ENCODE measurements around the gene CDCA5.

CDCA5 gene

DNA sequence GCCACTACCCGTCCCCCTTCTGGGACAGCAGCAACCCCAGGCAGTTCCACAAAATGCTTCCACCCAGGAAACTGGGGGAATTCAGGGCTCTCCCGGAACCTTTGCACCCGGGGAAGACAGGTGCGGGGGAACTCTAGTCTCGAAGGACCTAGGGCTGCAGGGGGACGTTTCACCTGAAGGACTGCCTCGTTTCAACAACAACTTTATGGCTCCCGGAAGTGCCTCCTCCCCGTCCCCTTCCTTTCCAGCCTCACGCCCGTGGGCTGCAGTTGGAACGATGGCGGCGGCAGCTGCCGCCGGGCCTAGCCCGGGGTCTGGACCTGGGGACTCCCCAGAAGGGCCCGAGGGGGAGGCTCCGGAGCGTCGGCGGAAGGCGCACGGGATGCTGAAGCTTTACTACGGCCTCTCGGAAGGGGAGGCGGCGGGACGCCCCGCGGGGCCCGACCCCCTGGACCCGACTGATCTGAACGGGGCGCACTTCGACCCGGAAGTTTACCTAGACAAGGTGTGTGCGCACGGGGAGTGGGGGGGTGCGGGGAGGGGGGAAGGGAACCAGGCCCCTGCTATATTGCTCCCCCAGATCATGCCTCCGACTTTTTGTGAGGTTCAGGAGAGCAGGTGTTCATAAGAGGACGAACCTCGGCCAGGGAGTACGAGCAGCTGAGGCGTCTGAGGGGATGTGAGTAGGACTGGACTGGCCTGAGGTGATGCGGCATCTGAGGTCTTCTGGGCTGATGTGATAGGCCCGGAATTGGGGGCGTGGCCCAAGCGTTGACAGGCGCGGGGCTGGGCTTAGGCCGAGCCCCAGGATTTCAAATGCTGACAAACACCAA lies 12.3 kb upstream of the CDCA5 start, which contains the start of gene VPS51:
Gene VPS51, plus strand, starts transcription at position 241 of the 833 bp plus-strand sequence. Its CDS starts 37 bp downstream, at position 278.
- no peak within 1 kb of the TSS for H4K91ac ChIP-seq (ENCODE audit: low read depth, low read length, poor library complexity)
- peak within 1 kb of the TSS; percentile 33 for H4K8ac ChIP-seq (ENCODE audit: low read depth, low read length)
- peak within 1 kb of the TSS; percentile 83 to 91 for H3K4me3 ChIP-seq (ENCODE audit: low read length in 2 of 2)
- H3K4me2 ChIP-seq (ENCODE audit: insufficient read depth, low read length, poor library complexity, severe bottlenecking), result peak within 1 kb of the TSS; percentile 64
- H3K27ac ChIP-seq (replicated peaks; ENCODE audit: low read length), result peak within 1 kb of the TSS; percentile 63
- peak within 1 kb of the TSS; percentile 59 for H2BK5ac ChIP-seq (ENCODE audit: low read length)
- H3K4ac ChIP-seq (ENCODE audit: low read length), result no peak within 1 kb of the TSS
- peak within 1 kb of the TSS; percentile 96 for H3K14ac ChIP-seq (ENCODE audit: low read length)
- H3K27me3 ChIP-seq (ENCODE audit: control insufficient read depth in 3 of 3, insufficient read depth in 3 of 3, low read depth in 1 of 3, low read length in 3 of 3), result no peaks in the 10 kb centered on the region
- H3K9ac ChIP-seq (ENCODE audit: low read depth, low read length, poor library complexity), result peak within 1 kb of the TSS; percentile 78
- no CpG with 5 or more reads among the region's 52 CpGs for WGBS, 2 donors (ENCODE audit: extremely low coverage in 2 of 2, insufficient read length in 2 of 2, insufficient replicate concordance in 1 of 2)
- peaks cover 2 to 9% of the 10 kb centered on the region in 2 donors for H3K36me3 ChIP-seq (replicated peaks in 1 of 2; ENCODE audit: control insufficient read depth in 2 of 2, insufficient read depth in 2 of 2, low read length in 2 of 2)
- peak within 1 kb of the TSS; percentile 10 for H2BK120ac ChIP-seq (ENCODE audit: low read depth, low read length)
- no peak within 1 kb of the TSS for H2BK15ac ChIP-seq (ENCODE audit: low read length)
- H2AK5ac ChIP-seq (ENCODE audit: low read depth, low read length), result peak within 1 kb of the TSS; percentile 86
- H3K18ac ChIP-seq (ENCODE audit: low read length), result peak within 1 kb of the TSS; percentile 91
- H3K23ac ChIP-seq (ENCODE audit: low read depth, low read length, poor library complexity), result no peak within 1 kb of the TSS
- no peak within 1 kb of the TSS for H2BK12ac ChIP-seq (ENCODE audit: low read length)
- H3K79me1 ChIP-seq (ENCODE audit: low read depth, low read length), result peaks cover 3% of the 10 kb centered on the region
- no peaks in the 10 kb centered on the region for H3K9me3 ChIP-seq (replicated peaks in 1 of 2; ENCODE audit: control insufficient read depth in 2 of 2, insufficient read depth in 1 of 2, low read depth in 1 of 2, low read length in 2 of 2)
- peaks cover 4 to 7% of the 10 kb centered on the region in 2 donors for H3K4me1 ChIP-seq (ENCODE audit: control insufficient read depth in 2 of 2, insufficient read depth in 1 of 2, low read depth in 1 of 2, low read length in 2 of 2)
- H2AFZ ChIP-seq (ENCODE audit: low read length), result peak within 1 kb of the TSS; percentile 97
- DNase-seq (ENCODE audit: low spot score), result peak; percentile 93

DNA sequence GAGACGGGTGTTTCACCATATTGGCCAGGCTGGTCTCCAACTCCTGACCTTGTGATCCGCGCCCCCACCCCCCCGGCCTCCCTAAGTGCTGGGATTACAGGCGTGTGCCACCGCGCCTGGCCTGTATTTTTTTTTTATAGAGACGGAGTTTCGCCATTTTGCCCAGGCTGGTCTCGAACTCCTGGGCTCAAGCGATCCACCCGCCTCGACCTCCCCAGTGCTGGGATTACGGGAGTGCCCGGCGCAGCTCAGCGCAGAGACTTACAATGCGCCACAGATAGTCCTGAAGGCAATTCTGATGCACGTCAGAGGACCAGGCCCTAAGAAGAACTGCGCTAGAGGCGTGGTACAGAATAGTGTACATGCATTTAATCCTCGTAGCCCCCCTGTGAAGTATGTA lies 11.6 kb upstream of the CDCA5 start:
- H3K36me3 ChIP-seq (replicated peaks in 1 of 2; ENCODE audit: control insufficient read depth in 2 of 2, insufficient read depth in 2 of 2, low read length in 2 of 2), result peaks cover 2 to 11% of the 10 kb centered on the region in 2 donors
- peak overlapping the region; percentile 15 for H2BK5ac ChIP-seq (ENCODE audit: low read length)
- H3K4ac ChIP-seq (ENCODE audit: low read length), result no peak overlapping the region
- no peaks in the 10 kb centered on the region for H3K9me3 ChIP-seq (replicated peaks in 1 of 2; ENCODE audit: control insufficient read depth in 2 of 2, insufficient read depth in 1 of 2, low read depth in 1 of 2, low read length in 2 of 2)
- H3K4me2 ChIP-seq (ENCODE audit: insufficient read depth, low read length, poor library complexity, severe bottlenecking), result no peak overlapping the region
- peaks cover 4 to 7% of the 10 kb centered on the region in 2 donors for H3K4me1 ChIP-seq (ENCODE audit: control insufficient read depth in 2 of 2, insufficient read depth in 1 of 2, low read depth in 1 of 2, low read length in 2 of 2)
- H3K18ac ChIP-seq (ENCODE audit: low read length), result no peak overlapping the region
- peak overlapping the region; percentile 86 for H2AK5ac ChIP-seq (ENCODE audit: low read depth, low read length)
- no peak overlapping the region for H2BK15ac ChIP-seq (ENCODE audit: low read length)
- peak overlapping the region; percentile 96 for H3K14ac ChIP-seq (ENCODE audit: low read length)
- DNase-seq (ENCODE audit: low spot score), result no peak
- peak overlapping the region; percentile 33 for H4K8ac ChIP-seq (ENCODE audit: low read depth, low read length)
- no peak overlapping the region for H3K27ac ChIP-seq (replicated peaks; ENCODE audit: low read length)
- H2BK120ac ChIP-seq (ENCODE audit: low read depth, low read length), result peak overlapping the region; percentile 10
- no CpG with 5 or more reads among the region's 22 CpGs for WGBS, 2 donors (ENCODE audit: extremely low coverage in 2 of 2, insufficient read length in 2 of 2, insufficient replicate concordance in 1 of 2)
- peak overlapping the region in 1 of 2 donors; percentile 91 for H3K4me3 ChIP-seq (ENCODE audit: low read length in 2 of 2)
- no peak overlapping the region for H2BK12ac ChIP-seq (ENCODE audit: low read length)
- H3K27me3 ChIP-seq (ENCODE audit: control insufficient read depth in 3 of 3, insufficient read depth in 3 of 3, low read depth in 1 of 3, low read length in 3 of 3), result no peaks in the 10 kb centered on the region
- H3K79me1 ChIP-seq (ENCODE audit: low read depth, low read length), result peaks cover 3% of the 10 kb centered on the region
- no peak overlapping the region for H3K9ac ChIP-seq (ENCODE audit: low read depth, low read length, poor library complexity)
- peak overlapping the region; percentile 97 for H2AFZ ChIP-seq (ENCODE audit: low read length)
- H3K23ac ChIP-seq (ENCODE audit: low read depth, low read length, poor library complexity), result no peak overlapping the region
- H4K91ac ChIP-seq (ENCODE audit: low read depth, low read length, poor library complexity), result no peak overlapping the region

- DNase-seq (ENCODE audit: low spot score), result no peak
- no peak overlapping the region for H3K27ac ChIP-seq (replicated peaks; ENCODE audit: low read length)
- no peak overlapping the region for H4K91ac ChIP-seq (ENCODE audit: low read depth, low read length, poor library complexity)
- no peak overlapping the region for H3K4ac ChIP-seq (ENCODE audit: low read length)
- no CpG with 5 or more reads among the region's 4 CpGs for WGBS, 2 donors (ENCODE audit: extremely low coverage in 2 of 2, insufficient read length in 2 of 2, insufficient replicate concordance in 1 of 2)
- H3K36me3 ChIP-seq (replicated peaks in 1 of 2; ENCODE audit: control insufficient read depth in 2 of 2, insufficient read depth in 2 of 2, low read length in 2 of 2), result peaks cover 19 to 44% of the 10 kb centered on the region in 2 donors
- H3K79me1 ChIP-seq (ENCODE audit: low read depth, low read length), result no peaks in the 10 kb centered on the region
- no peak overlapping the region for H3K23ac ChIP-seq (ENCODE audit: low read depth, low read length, poor library complexity)
- H3K9me3 ChIP-seq (replicated peaks in 1 of 2; ENCODE audit: control insufficient read depth in 2 of 2, insufficient read depth in 1 of 2, low read depth in 1 of 2, low read length in 2 of 2), result no peaks in the 10 kb centered on the region
- no peak overlapping the region for H3K14ac ChIP-seq (ENCODE audit: low read length)
- no peak overlapping the region for H4K8ac ChIP-seq (ENCODE audit: low read depth, low read length)
- no peak overlapping the region for H2BK120ac ChIP-seq (ENCODE audit: low read depth, low read length)
- H3K18ac ChIP-seq (ENCODE audit: low read length), result no peak overlapping the region
- H3K4me2 ChIP-seq (ENCODE audit: insufficient read depth, low read length, poor library complexity, severe bottlenecking), result no peak overlapping the region
- H3K4me1 ChIP-seq (ENCODE audit: control insufficient read depth in 2 of 2, insufficient read depth in 1 of 2, low read depth in 1 of 2, low read length in 2 of 2), result peaks cover 0 to 1% of the 10 kb centered on the region in 2 donors
- no peak overlapping the region for H2BK15ac ChIP-seq (ENCODE audit: low read length)
- no peak overlapping the region for H2BK12ac ChIP-seq (ENCODE audit: low read length)
- no peak overlapping the region for H3K4me3 ChIP-seq (ENCODE audit: low read length in 2 of 2)
- no peak overlapping the region for H2BK5ac ChIP-seq (ENCODE audit: low read length)
- no peak overlapping the region for H2AK5ac ChIP-seq (ENCODE audit: low read depth, low read length)
- H3K27me3 ChIP-seq (ENCODE audit: control insufficient read depth in 3 of 3, insufficient read depth in 3 of 3, low read depth in 1 of 3, low read length in 3 of 3), result no peaks in the 10 kb centered on the region
- H3K9ac ChIP-seq (ENCODE audit: low read depth, low read length, poor library complexity), result no peak overlapping the region
- H2AFZ ChIP-seq (ENCODE audit: low read length), result no peak overlapping the region
Observed at GRCh38 chr11:65090628-65091027, 6.8 kb upstream of the CDCA5 start.

DNA sequence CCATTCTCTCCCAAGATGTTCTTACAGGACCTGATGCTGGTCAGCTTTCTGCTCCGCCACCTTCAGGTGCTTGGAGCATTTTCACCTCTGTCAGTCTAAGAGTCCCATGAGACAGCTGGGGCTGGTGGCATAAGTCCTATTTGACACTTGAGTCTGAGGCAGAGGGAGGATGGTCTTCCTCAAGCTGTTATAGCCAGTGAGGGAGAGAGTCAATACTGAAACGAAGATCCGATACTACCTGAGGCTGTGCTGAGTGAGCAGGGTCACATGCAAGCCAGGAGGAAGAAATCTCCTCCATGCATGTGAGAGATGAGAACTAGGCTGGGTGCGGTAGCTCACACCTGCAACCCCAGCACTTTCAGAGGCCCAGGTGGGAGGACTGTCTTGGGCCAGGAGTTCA lies 5.8 kb upstream of the CDCA5 start:
- no CpG with 5 or more reads among the region's 4 CpGs for WGBS, 2 donors (ENCODE audit: extremely low coverage in 2 of 2, insufficient read length in 2 of 2, insufficient replicate concordance in 1 of 2)
- no peak overlapping the region for H3K18ac ChIP-seq (ENCODE audit: low read length)
- H3K9ac ChIP-seq (ENCODE audit: low read depth, low read length, poor library complexity), result no peak overlapping the region
- no peak overlapping the region for H3K14ac ChIP-seq (ENCODE audit: low read length)
- no peak overlapping the region for H4K8ac ChIP-seq (ENCODE audit: low read depth, low read length)
- no peaks in the 10 kb centered on the region for H3K9me3 ChIP-seq (replicated peaks in 1 of 2; ENCODE audit: control insufficient read depth in 2 of 2, insufficient read depth in 1 of 2, low read depth in 1 of 2, low read length in 2 of 2)
- peaks cover under 1 to 1% of the 10 kb centered on the region in 2 donors for H3K4me1 ChIP-seq (ENCODE audit: control insufficient read depth in 2 of 2, insufficient read depth in 1 of 2, low read depth in 1 of 2, low read length in 2 of 2)
- DNase-seq (ENCODE audit: low spot score), result no peak
- peaks cover 21 to 52% of the 10 kb centered on the region in 2 donors for H3K36me3 ChIP-seq (replicated peaks in 1 of 2; ENCODE audit: control insufficient read depth in 2 of 2, insufficient read depth in 2 of 2, low read length in 2 of 2)
- H3K79me1 ChIP-seq (ENCODE audit: low read depth, low read length), result no peaks in the 10 kb centered on the region
- H2AK5ac ChIP-seq (ENCODE audit: low read depth, low read length), result no peak overlapping the region
- no peak overlapping the region for H3K27ac ChIP-seq (replicated peaks; ENCODE audit: low read length)
- no peak overlapping the region for H2AFZ ChIP-seq (ENCODE audit: low read length)
- no peak overlapping the region for H2BK12ac ChIP-seq (ENCODE audit: low read length)
- no peak overlapping the region for H2BK5ac ChIP-seq (ENCODE audit: low read length)
- H2BK120ac ChIP-seq (ENCODE audit: low read depth, low read length), result no peak overlapping the region
- H4K91ac ChIP-seq (ENCODE audit: low read depth, low read length, poor library complexity), result no peak overlapping the region
- H3K23ac ChIP-seq (ENCODE audit: low read depth, low read length, poor library complexity), result no peak overlapping the region
- no peak overlapping the region for H2BK15ac ChIP-seq (ENCODE audit: low read length)
- no peaks in the 10 kb centered on the region for H3K27me3 ChIP-seq (ENCODE audit: control insufficient read depth in 3 of 3, insufficient read depth in 3 of 3, low read depth in 1 of 3, low read length in 3 of 3)
- no peak overlapping the region for H3K4me2 ChIP-seq (ENCODE audit: insufficient read depth, low read length, poor library complexity, severe bottlenecking)
- H3K4ac ChIP-seq (ENCODE audit: low read length), result no peak overlapping the region
- H3K4me3 ChIP-seq (ENCODE audit: low read length in 2 of 2), result no peak overlapping the region

Data from neuronal stem cell (in vitro differentiated cells).